ENCODE results near the gene SMURF1.
A peak's percentile ranks its signal among the peaks of the same experiment; 100 is the strongest.

Gene SMURF1

DNA sequence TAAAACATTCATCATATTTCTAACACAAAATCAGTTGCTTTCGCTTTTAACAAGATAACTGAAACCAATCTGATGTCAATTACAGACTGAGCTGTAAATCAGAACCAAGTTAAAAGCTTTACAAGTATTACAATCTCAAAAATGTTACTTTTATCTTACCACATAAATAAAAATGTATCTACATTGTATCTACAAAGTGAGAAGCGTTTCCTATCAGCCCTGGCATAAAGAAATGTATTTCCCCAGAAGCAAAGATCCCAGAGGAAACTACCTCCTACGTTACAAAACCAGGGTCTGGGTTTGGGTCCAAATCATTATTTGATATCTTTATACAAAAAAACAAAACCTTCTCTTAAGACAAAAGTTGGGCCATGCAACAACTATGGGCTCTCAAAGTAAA lies 2.6 kb downstream of the SMURF1 start:
- no peak for DNase-seq

DNA sequence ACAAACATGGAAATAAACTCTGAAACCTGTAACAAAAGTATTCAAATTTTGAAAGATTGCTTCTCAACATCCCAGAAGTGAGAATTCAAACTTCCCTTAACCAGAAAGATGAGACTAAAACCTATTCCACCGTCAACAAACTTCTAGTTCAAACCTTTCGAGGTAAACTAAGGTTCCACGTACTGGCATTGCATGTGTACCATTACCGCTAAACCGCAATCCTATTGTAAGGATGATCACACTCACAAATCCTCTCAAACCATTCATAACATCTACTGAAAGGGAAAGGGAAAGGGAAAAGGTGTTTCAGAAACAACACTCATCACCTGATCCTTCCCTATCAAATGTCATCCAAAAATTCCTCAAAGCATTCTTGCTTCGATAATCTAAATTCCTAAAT lies 3.1 kb downstream of the SMURF1 start:
- no peak for DNase-seq

DNA sequence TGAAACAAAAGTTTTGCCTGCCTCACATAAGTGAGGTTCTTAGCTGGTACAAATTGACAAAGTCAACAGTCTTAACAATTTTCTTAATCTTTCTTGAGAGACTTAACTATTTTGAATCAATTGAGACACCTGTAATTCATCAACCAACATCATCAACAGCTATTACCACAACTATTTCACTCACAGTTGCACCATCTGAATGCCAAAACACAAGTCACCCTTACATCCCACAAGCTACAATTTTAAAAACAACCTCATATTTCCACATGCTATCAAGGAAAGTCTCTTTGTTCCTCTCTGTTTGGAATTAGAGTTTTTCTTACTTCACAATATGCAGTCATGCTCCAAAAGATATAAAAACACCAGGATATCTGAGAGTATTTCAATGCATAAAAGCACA lies 4.9 kb downstream of the SMURF1 start:
- peak; percentile 54 for DNase-seq

- DNase-seq: peak; percentile 91
Observed at GRCh38 chr7:99137411-99138180, 6.3 kb downstream of the SMURF1 start.

DNA sequence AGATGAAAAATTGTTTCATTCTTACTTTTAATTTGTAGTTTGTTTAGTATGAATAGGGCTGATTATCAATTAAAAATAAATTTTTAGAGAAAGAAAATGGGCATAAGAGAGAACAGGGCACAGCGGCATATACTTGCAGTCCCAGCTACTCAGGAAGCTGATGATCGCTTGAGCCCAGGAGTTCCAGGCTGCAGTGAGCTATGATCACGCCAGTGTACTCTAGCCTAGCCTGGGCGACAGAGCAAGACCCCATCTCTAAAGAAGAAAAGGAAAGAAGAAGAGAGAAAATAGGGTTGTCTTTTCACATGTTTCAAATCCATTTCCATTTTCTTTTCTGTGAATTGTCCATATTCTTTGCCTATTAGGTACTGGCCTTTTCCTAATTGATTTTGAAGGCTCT lies 8.0 kb downstream of the SMURF1 start:
- no peak for DNase-seq

DNA sequence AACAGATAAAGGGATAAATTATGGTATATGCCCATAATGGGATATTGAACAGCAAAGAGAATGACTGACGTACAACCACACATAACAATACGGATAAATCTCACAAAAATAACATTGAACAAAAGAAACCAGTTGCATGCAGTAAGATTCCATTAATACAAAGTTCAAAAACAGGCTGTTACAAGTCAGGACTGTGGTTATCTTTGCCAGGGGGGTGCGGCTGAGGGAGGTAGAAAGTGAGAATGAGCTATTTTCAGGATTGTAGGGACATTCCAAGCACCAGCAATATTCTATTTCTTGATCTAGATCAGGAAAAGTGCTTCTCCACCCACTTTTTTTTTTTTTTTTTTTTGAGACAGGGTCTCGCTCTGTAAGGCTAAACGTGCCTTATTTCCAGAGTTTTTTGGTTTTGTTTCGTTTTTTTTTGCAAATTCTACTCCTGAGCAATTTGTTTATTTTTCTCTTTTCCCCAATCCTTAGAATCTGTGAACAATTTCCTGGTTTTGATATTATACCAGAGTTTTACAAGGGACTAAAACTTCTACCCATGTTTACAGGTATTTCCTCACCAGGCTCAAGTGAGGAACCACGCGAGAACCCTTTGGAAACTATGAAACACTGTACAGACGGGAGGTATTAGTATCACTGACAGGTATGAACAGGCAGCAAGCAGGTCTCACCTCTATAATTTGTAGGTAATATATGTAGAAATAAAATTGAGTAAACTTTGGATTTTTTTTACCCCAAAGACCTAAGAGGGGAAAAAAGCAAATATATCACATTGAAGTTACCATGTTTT lies 9.9 kb downstream of the SMURF1 start:
- DNase-seq: no peak

- DNase-seq: peak; percentile 26
Observed at GRCh38 chr7:99132595-99133321, 11.2 kb downstream of the SMURF1 start.

DNA sequence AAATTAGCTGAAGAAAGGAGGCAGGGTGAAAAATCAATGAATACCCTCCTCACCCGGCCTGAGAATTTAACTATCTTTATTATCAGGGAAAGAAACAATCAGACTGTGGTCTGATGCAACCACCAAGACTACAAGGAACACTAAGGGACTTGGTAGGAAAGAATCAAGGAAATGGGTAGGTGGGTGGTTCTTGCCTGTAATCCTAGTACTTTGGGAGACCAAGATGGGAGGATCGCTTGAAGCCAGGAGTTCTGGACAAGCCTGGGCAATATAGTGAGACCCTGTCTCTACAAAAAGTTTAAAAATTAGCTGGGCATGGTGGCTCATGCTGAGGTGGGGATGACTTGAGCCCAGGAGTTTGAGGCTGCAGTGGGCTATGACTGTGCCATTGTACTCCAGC lies 12.6 kb downstream of the SMURF1 start:
- no peak for DNase-seq

DNA sequence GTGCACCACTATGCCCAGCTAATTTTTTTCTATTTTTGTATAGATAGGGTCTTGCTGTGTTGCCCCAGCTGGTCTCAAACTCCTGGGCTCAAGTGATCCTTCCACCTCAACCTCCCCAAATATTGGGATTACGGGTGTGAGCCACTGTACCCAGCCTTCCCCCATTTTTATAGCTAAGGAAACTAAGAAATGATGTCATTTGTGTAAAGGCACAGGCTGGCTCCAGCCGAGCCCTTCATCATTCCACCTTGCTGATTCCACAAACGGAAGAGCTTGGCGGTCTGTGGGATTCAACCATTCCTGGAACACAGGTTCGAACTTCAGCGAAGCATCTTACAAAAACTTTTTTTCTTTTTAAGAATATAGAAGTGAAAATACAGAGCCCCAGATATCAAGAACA lies 14.4 kb downstream of the SMURF1 start:
- DNase-seq: no peak

GRCh38 chr7:99129001-99129400 lies 14.9 kb downstream of the SMURF1 start:
- DNase-seq: no peak

DNA sequence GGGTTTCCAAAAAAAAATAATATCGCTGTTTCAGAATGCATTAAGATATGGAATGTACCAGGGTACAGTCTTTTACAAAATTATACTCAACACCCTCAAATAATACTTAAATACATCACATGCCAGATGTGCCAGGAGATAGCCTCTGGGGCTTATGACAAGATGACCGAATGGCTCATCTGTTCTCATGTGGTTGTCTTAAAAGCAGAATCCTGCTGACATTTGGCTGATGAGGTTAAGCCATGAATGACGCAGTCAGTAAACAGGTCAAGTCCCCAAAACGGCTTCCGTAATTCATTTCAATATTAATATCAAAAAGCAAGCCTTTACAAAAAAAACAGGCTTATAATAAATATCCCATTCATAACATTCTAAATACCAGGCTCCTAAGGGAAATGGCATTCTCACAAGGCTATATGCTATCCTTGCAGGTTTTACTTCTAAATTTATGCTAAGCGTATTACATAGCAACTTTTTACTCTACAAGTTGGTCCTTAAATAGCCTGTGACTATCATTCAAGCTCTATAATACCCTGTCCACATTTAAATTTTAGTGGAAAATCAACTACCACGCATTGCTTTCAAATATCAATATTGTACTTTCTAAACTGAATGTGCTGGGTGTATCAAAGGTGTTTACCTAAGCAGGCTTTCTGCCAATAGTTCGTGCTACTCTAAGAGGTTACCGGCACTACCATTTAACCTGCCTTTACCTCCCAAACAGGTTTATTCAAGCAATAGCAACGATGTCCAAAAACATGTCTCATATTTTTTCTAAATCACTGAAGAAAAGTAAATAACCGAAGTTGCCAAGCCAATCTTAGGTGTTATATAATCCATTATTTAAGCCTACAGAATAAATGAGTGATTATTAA lies 15.6 kb downstream of the SMURF1 start:
- DNase-seq: no peak

GRCh38 chr7:99127636-99128035 lies 16.3 kb downstream of the SMURF1 start:
- DNase-seq: peak; percentile 63

DNA sequence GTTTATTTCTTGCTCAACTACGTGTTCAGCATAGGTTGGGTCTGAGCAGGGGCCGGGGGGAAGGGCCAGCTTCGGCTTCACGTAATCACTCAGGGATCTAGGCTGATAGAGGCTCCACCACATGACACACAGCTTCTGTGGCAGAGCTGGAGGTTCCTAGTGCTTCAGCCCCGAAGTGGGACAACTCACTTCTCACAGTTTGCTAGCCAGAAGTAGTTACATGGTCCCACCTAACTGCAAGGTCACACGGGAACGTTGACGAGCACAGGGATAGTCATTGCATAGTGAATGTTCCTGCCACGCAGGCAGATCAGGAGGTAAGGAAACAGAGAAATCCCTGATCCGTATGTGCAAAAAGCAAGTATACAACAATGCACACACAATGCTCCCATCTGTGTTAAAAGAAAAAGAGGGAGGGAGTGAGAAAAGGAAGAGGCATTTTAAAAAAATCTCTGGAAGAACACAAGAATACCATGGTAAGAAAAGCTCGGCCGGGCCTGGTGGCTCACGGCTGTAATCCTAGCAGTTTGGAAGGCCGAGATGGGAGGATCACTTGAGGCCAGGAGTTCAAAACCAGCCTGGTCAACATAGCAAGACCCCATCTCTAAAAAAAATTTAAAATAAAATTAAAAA lies 16.9 kb downstream of the SMURF1 start:
- peak; percentile 51 for DNase-seq

GRCh38 chr7:99125505-99125865 lies 18.4 kb downstream of the SMURF1 start:
- no peak for DNase-seq

- no peak for DNase-seq
Observed at GRCh38 chr7:99124751-99125504, 19.0 kb downstream of the SMURF1 start.

DNA sequence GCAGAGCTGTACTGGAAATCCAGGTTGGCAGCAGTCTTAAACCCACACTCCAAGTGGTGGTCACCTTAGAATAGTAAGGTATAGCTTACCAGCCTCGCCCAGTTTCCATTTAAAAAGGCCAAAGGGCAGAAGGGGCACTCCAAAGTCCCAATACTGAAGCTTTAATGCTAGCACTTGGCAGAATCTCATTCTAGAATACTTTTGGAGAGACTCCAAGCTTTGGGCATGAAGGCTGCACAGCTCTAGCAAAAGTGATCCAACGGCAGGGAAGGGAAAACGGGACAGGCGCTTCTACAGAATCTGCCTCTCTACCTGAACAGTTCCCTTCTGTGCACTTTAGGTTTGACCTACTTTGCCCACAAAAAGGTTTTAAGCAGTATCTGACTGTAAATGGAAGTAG lies 19.7 kb downstream of the SMURF1 start:
- DNase-seq: no peak

DNA sequence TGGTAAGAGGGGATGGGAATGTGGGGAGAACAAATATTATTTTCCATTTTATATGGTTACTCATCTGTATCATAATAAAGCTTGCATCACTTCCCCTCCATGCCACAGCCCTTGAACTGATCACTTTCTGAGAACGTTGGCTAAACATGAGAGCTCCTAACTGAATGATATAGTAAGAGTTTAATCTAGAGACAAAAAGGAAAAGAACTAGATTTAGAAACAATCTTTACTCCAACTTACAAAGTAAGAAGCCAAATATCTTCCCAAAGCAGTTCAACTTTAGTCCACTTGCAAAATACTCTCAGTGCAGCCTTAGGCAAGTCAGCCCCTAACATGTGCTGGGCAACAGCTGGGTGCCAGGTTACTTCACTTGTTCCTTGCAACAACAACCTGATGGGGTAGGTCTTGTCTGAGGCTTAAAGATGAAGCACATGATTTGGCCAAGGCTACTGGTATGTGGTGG lies 20.3 kb downstream of the SMURF1 start:
- no peak for DNase-seq

- no peak for DNase-seq
Observed at GRCh38 chr7:99122762-99123161, 21.1 kb downstream of the SMURF1 start.

DNA sequence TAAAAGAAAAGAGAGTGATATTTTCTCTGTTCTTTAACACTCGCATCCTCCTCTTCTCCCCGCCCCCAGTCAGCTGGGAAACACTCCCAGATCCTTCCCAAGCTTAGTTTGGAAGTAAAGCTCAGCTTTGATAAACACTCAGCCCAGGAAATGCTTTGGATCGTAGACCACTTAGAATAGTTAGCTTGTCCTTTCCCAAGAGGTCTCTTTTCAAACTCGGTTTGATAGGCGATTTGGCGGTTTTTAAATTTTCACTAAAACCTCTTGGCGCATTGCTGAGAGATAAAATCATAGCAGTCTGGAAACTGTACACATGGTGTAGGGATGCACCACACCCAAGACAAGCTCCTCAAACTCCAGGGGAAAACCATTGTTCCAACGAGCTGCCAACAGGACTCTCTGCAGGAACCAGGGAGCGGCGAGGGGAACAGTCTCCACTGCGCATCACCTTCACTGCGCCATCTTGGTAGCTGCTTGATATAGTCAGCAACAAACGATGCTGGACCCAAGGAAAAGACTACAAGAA lies 22.3 kb downstream of the SMURF1 start:
- DNase-seq: peak; percentile 90

- no peak for DNase-seq
Observed at GRCh38 chr7:99120916-99121315, 23.0 kb downstream of the SMURF1 start.

DNA sequence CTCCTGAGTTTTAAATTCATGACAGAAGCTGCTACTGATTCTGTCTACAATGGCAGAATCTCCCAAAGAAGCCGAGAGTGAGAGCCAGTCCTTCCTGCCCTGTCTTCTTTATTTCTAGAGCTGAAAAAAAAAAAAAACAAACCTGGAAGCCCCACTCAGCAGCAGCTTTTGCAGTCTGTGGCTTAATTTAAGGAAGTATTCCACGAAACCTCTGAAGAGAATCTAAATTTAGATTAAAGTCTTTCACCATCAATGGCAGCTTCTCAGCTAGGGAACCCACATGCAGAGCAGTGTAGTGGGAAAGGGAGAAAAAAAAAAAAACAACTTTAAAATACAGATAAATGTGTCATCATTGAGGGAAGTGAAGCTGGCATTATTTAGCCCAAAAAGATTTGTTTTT lies 23.4 kb downstream of the SMURF1 start:
- no peak for DNase-seq
